Gastroesophageal sphincter (tissue), 3 donors: Measurements from ENCODE around the gene ANKS1A.

ENCODE experiments used
- EP300 ChIP-seq: sonication (generic); formaldehyde crosslinking; IDR thresholded peaks from one replicate; pipeline ENCODE4 v1.6.1; 2017; ENCODE audit warnings: antibody characterized with exemption, mild to moderate bottlenecking
- POLR2A ChIP-seq, 2 donors: fragments of 450-650 bp; IDR thresholded peaks; one replicate each; pipeline ENCODE4 v1.6.1; 2017; ENCODE audit warnings: antibody characterized with exemption in 2 of 2, mild to moderate bottlenecking in 2 of 2, moderate library complexity in 1 of 2
- POLR2AphosphoS5 ChIP-seq: sonication (generic); formaldehyde crosslinking; IDR thresholded peaks from one replicate; pipeline ENCODE4 v1.6.1; 2017; ENCODE audit warnings: antibody characterized with exemption
- TF ChIP-seq, protein P1 (sequence below), 4 experiments: fragments of 200-600 bp in 2 of 4; fragments of 450-650 bp in 2 of 4; sonication (generic) in 1 of 4; IDR thresholded peaks; one replicate each; pipeline ENCODE4 v1.5.1; 2017 to 2019; ENCODE audit warnings: antibody characterized with exemption in 4 of 4, mild to moderate bottlenecking in 2 of 4, moderate library complexity in 2 of 4

- TF ChIP-seq, protein P1, sequence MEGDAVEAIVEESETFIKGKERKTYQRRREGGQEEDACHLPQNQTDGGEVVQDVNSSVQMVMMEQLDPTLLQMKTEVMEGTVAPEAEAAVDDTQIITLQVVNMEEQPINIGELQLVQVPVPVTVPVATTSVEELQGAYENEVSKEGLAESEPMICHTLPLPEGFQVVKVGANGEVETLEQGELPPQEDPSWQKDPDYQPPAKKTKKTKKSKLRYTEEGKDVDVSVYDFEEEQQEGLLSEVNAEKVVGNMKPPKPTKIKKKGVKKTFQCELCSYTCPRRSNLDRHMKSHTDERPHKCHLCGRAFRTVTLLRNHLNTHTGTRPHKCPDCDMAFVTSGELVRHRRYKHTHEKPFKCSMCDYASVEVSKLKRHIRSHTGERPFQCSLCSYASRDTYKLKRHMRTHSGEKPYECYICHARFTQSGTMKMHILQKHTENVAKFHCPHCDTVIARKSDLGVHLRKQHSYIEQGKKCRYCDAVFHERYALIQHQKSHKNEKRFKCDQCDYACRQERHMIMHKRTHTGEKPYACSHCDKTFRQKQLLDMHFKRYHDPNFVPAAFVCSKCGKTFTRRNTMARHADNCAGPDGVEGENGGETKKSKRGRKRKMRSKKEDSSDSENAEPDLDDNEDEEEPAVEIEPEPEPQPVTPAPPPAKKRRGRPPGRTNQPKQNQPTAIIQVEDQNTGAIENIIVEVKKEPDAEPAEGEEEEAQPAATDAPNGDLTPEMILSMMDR (IDR thresholded peaks at IDR 0.05), result no peak
- no peak for TF ChIP-seq POLR2AphosphoS5
- TF ChIP-seq POLR2A (IDR thresholded peaks at IDR 0.05), result no peak
- no peak for TF ChIP-seq EP300
Observed at GRCh38 chr6:35079311-35080000, 190.4 kb downstream of the ANKS1A start.
